ACC112 (cell line): ENCODE data around the gene KIF22.

Experiments
- H2AFZ ChIP-seq: fragments of 200-600 bp; sonication (generic); one replicate; pipeline ENCODE4 v1.6.0; 2017; ENCODE audit warnings: antibody characterized with exemption, low read length; ENCODE audit not compliant: unreplicated experiment
- H3K27ac ChIP-seq: fragments of 200-600 bp; sonication (generic); 2 replicates; pipeline ENCODE4 v1.5.1; 2014; ENCODE audit warnings: low read depth, mild to moderate bottlenecking, antibody characterized with exemption, low read length, moderate library complexity
- H3K27me3 ChIP-seq: fragments of 200-600 bp; sonication (generic); 2 replicates; pipeline ENCODE4 v1.6.1; 2014; ENCODE audit warnings: mild to moderate bottlenecking, antibody characterized with exemption, low read length, moderate library complexity, mixed read lengths; ENCODE audit not compliant: insufficient read depth
- H3K36me3 ChIP-seq: fragments of 200-600 bp; sonication (generic); 2 replicates; pipeline ENCODE4 v1.6.1; 2016; ENCODE audit warnings: mild to moderate bottlenecking, antibody characterized with exemption, low read length, moderate library complexity, mixed read lengths; ENCODE audit not compliant: insufficient read depth
- H3K4me1 ChIP-seq: fragments of 200-600 bp; sonication (generic); one replicate; pipeline ENCODE4 v1.6.1; 2016; ENCODE audit warnings: low read length, mixed read lengths; ENCODE audit not compliant: insufficient read depth, unreplicated experiment, control insufficient read depth
- H3K4me3 ChIP-seq: fragments of 200-600 bp; sonication (generic); 2 replicates; pipeline ENCODE4 v1.5.1; 2014; ENCODE audit warnings: mild to moderate bottlenecking, low read depth, low read length
- H3K79me2 ChIP-seq: fragments of 200-600 bp; sonication (generic); one replicate; pipeline ENCODE4 v1.6.0; 2016; ENCODE audit warnings: low read length; ENCODE audit not compliant: control insufficient read depth, unreplicated experiment, insufficient read depth

The KIF22 gene

GRCh38 chr16:29810699-29811169 lies 20.2 kb downstream of the KIF22 start:
- peaks cover 34% of the 10 kb centered on the region for H3K4me1 ChIP-seq
- H3K27me3 ChIP-seq: no peaks in the 10 kb centered on the region
- H3K36me3 ChIP-seq: peaks cover 9% of the 10 kb centered on the region; the same call in 1 of the 2 replicates
- H2AFZ ChIP-seq: no peak overlapping the region
- H3K79me2 ChIP-seq: peaks cover 16% of the 10 kb centered on the region
- no peak overlapping the region for H3K27ac ChIP-seq
- no peak overlapping the region; the same call in 1 of the 2 replicates for H3K4me3 ChIP-seq

- Histone ChIP-seq H3K27ac (peak overlapping the region; percentile 30; the same call in 1 of the 2 replicates), H3K4me3 (peak overlapping the region; percentile 70), H3K27me3 (no peaks in the 10 kb centered on the region), H3K79me2 (peaks cover 16% of the 10 kb centered on the region), H2AFZ (no peak overlapping the region), H3K4me1 (peaks cover 34% of the 10 kb centered on the region), H3K36me3 (peaks cover 9% of the 10 kb centered on the region; the same call in 1 of the 2 replicates)
Measured at GRCh38 chr16:29811170-29811895, 20.8 kb downstream of the KIF22 start.

GRCh38 chr16:29811896-29812665 lies 21.5 kb downstream of the KIF22 start, which contains the start of gene PRRT2:
PRRT2 (plus strand) TSS chr16:29812193; CDS start chr16:29813055, 862 bp downstream.
- Histone ChIP-seq H3K4me1 (peaks cover 34% of the 10 kb centered on the region), H3K27ac (peak within 1 kb of the TSS; percentile 30; the same call in 1 of the 2 replicates), H3K27me3 (no peaks in the 10 kb centered on the region), H3K4me3 (peak within 1 kb of the TSS; percentile 70), H3K79me2 (peaks cover 19% of the 10 kb centered on the region), H2AFZ (no peak within 1 kb of the TSS), H3K36me3 (peaks cover 9% of the 10 kb centered on the region; the same call in 1 of the 2 replicates)

GRCh38 chr16:29812754-29813643 lies 22.4 kb downstream of the KIF22 start:
- Histone ChIP-seq H3K79me2 (peaks cover 25% of the 10 kb centered on the region), H3K4me1 (peaks cover 37% of the 10 kb centered on the region), H2AFZ (no peak overlapping the region), H3K4me3 (peak overlapping the region; percentile 70), H3K27ac (no peak overlapping the region), H3K27me3 (no peaks in the 10 kb centered on the region), H3K36me3 (peaks cover 9% of the 10 kb centered on the region; the same call in 1 of the 2 replicates)

- H3K4me1 ChIP-seq: peaks cover 36% of the 10 kb centered on the region
- no peak overlapping the region for H2AFZ ChIP-seq
- peaks cover 3% of the 10 kb centered on the region; the same call in 1 of the 2 replicates for H3K36me3 ChIP-seq
- peaks cover 22% of the 10 kb centered on the region for H3K79me2 ChIP-seq
- H3K4me3 ChIP-seq: no peak overlapping the region
- H3K27me3 ChIP-seq: no peaks in the 10 kb centered on the region
- no peak overlapping the region for H3K27ac ChIP-seq
Measured at GRCh38 chr16:29813644-29814562, 23.4 kb downstream of the KIF22 start.

- peaks cover 22% of the 10 kb centered on the region for H3K79me2 ChIP-seq
- no peaks in the 10 kb centered on the region for H3K27me3 ChIP-seq
- H2AFZ ChIP-seq: no peak overlapping the region
- H3K4me3 ChIP-seq: peak overlapping the region; percentile 87; the same call in 1 of the 2 replicates
- H3K27ac ChIP-seq: no peak overlapping the region
- H3K36me3 ChIP-seq: no peaks in the 10 kb centered on the region
- H3K4me1 ChIP-seq: peaks cover 35% of the 10 kb centered on the region
Measured at GRCh38 chr16:29814592-29814991, 24.0 kb downstream of the KIF22 start.

GRCh38 chr16:29815032-29815721 lies 24.6 kb downstream of the KIF22 start:
- H3K36me3 ChIP-seq: no peaks in the 10 kb centered on the region
- H3K4me3 ChIP-seq: peak overlapping the region; percentile 87
- H3K27me3 ChIP-seq: no peaks in the 10 kb centered on the region
- peak overlapping the region; percentile 61 for H2AFZ ChIP-seq
- H3K27ac ChIP-seq: peak overlapping the region; percentile 63
- H3K4me1 ChIP-seq: peaks cover 31% of the 10 kb centered on the region
- H3K79me2 ChIP-seq: peaks cover 28% of the 10 kb centered on the region

GRCh38 chr16:29815793-29816693 lies 25.5 kb downstream of the KIF22 start, which contains the start of gene PAGR1:
PAGR1 (plus strand) TSS chr16:29816152; CDS start chr16:29816526, 374 bp downstream.
- H3K4me3 ChIP-seq: peak within 1 kb of the TSS; percentile 87
- H3K27me3 ChIP-seq: no peaks in the 10 kb centered on the region
- peak within 1 kb of the TSS; percentile 63 for H3K27ac ChIP-seq
- peaks cover 37% of the 10 kb centered on the region for H3K79me2 ChIP-seq
- H3K36me3 ChIP-seq: no peaks in the 10 kb centered on the region
- H3K4me1 ChIP-seq: peaks cover 23% of the 10 kb centered on the region
- peak within 1 kb of the TSS; percentile 61 for H2AFZ ChIP-seq
